Measurements from ENCODE around the gene LZTS3.
"Not testable (repeated sequence)": the region's sequence is repeated elsewhere in the genome, so short reads cannot be mapped to it uniquely, and the experiment has no call there.

LZTS3 gene

GRCh38 chr20:3172933-3173609 lies at the start of gene LZTS3:
TSS of gene LZTS3 (minus strand) at chr20:3173549. CDS start at chr20:3167163, 6,386 bp downstream.
- peak; percentile 92 for DNase-seq

DNA sequence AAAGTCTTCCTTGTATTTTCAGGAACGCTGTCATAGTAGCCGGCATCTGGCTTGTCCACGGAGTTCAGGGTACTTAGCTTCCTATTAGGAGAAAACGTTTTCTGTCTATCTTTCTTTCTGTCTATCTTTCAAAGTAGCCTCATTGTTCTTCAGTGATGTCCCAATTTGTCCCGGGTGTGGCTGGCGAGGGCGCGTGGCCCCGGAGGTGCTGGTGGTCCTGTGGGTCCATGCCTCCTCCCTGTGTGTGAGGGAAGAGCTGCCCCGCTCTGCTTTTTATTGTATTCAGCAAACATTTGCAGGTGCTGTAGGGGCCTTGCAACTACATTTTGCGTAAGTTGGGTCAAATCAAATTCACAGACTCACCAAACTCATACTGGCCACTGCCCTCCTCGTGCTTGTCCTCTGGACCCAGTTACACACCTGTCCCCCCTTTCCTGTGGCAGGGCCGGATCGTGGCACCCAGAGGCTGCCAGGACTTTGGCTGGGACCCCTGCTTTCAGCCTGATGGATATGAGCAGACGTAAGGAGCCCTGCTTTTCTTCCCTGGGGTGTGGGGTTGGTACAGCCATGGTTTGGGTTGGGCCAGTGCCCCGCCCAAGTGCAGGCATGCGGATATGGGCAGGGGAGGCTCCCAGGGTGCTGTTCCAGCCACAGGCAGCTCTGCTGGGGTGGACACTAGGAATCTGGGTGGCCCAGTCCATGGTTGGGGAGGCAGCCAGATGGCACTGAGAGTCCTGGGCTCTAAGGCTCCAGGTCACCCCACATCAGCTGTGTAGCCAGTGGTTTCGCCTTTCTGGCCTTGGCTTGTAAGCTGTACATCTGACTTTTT lies 48.3 kb upstream of the LZTS3 start:
- no peak for DNase-seq

DNA sequence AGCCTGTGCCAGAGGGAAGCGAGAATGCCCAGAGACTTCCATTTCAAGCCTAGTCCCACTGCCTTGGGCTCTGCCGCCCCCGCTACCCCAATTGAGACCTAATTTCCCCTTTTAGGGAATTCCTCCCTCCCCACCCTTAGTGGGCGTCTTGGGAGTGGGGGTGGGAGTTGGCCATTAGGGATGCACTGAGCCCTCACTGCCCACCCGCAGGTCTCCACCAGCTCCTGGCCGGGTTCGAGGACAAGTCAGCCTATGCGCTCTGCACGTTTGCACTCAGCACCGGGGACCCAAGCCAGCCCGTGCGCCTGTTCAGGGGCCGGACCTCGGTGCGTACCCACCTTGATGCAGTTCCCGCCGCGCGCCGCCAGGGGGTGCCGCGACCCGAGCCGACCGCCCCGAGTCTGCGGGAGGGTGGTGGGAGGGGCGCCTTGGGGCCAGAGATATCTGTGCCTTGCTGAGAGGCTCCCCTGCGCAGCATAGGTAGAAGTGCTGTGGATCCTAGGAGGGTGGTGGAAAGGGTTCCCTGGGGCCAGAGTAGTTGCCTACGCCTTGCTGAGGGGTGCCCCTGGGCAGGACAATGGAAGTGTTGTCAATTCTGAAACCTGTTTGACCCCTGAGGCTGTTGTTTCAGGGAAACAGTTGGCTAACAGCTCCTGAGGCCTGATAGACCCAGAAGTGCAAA lies 45.1 kb upstream of the LZTS3 start:
- peak; percentile 76 for DNase-seq

- not testable (repeated sequence) for DNase-seq
Measured at GRCh38 chr20:3215359-3215917, 42.1 kb upstream of the LZTS3 start.

DNA sequence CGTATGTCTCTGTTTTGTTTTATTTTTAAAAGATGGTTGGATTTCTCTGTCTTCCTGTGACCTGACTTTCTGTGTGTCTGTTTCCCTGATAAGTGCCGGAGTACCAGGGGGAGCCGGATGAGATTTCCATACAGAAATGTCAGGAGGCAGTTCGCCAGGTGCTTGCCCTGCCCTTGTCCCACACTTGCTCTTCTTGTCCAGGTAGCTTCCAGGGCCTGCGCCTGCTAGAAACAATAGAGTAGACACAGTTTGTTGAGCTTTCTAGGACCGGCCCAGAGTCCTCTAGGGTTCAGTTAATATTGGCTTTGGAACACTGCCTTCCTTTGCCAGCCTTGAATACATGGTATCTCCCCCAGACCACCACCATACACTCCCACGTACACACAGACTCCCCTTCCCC lies 39.9 kb upstream of the LZTS3 start:
- no peak for DNase-seq

DNA sequence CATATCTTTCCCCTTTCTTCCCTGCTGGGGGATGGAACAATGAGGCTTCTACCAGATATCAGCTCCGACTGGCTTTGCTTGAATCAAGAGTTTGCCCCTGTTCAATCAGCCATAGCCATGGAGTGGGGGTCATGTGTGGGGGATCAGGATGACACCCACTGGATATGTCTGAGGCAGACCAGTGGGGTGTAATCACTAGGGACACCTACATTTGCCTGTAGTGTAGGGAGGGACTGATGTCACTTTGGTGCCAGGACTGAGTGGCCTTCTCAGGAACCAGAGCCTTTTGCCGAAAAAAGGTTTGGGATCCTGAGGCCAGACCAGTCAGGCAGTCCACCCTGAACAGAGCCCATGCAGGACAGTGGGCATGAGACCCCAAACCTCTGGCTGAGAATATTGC lies 37.0 kb upstream of the LZTS3 start:
- DNase-seq: no peak

- DNase-seq: no peak
Measured at GRCh38 chr20:3209946-3210317, 36.6 kb upstream of the LZTS3 start.

- peak; percentile 71 for DNase-seq
Measured at GRCh38 chr20:3209257-3209945, 36.1 kb upstream of the LZTS3 start, which contains the start of gene ITPA. TSS of gene ITPA (plus strand) at chr20:3209498. CDS start at chr20:3209552, 54 bp downstream.

DNA sequence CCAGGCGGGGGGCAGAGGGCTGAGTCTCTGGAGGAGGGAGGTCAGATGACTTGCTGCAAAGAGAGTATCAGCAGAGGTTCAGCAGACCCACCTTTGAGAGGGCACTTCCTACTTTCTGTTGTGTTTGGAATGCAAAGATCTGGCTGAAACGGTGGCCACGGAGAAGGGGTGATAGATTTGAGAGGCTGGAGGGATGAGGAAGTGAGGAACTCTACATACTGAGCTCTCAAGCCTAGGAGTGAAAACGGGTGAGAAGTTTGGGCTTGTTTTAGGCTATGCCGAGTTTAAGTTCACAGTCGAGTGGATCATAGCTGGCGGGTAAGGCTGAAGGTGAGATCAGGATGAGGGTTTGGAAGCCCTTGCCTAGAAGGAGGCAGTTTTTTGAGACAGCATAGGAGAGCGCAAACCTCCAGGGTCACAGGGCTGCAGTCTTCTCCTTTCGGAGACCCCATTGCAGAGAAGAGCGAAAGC lies 35.5 kb upstream of the LZTS3 start:
- peak; percentile 1 for DNase-seq

- peak; percentile 93 for DNase-seq
Measured at GRCh38 chr20:3204124-3204794, 30.9 kb upstream of the LZTS3 start, which contains the start of gene DDRGK1. TSS of gene DDRGK1 (minus strand) at chr20:3204682. CDS start at chr20:3204627, 55 bp downstream.

DNA sequence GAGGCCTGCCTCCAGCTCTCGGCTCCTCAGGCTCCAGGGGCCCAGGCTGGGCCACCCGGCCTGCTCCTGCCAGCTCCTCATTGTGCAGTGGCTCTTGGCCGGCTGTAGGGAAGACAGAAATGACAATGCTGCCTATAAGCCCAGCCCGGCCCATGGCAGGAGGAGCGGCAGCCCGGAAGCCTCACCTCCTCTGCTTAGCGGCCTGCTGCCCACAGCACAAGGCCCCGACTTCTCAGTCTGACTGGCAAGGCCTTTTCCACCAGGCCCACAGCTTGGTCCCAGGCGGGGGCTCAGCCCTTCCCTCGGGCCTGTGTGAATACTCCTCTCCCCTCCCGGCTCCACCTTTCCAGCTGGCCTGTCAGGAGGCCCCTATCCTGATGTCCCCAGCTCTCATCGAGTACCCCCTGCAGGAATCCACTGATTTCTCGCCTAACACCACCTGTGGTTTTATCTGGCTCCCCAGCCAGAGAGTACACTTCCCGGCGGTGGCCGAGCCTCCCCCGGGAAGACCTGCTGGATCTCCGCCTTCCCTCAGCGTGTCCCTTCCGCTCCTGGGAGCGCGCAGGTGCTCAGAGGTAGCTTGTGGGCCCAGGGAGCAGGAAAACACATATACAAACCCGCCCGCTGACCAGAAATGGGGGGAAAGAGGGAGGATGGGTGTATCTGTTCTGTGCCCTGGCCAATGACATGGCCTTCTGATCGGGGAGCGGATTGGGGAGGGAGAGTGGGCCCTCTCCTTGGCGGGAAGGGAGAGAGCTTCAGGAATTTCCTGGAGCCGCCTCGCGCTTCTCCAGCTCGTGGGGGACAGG lies 30.2 kb upstream of the LZTS3 start:
- DNase-seq: peak; percentile 34

GRCh38 chr20:3202965-3203314 lies 29.6 kb upstream of the LZTS3 start:
- no peak for DNase-seq

DNA sequence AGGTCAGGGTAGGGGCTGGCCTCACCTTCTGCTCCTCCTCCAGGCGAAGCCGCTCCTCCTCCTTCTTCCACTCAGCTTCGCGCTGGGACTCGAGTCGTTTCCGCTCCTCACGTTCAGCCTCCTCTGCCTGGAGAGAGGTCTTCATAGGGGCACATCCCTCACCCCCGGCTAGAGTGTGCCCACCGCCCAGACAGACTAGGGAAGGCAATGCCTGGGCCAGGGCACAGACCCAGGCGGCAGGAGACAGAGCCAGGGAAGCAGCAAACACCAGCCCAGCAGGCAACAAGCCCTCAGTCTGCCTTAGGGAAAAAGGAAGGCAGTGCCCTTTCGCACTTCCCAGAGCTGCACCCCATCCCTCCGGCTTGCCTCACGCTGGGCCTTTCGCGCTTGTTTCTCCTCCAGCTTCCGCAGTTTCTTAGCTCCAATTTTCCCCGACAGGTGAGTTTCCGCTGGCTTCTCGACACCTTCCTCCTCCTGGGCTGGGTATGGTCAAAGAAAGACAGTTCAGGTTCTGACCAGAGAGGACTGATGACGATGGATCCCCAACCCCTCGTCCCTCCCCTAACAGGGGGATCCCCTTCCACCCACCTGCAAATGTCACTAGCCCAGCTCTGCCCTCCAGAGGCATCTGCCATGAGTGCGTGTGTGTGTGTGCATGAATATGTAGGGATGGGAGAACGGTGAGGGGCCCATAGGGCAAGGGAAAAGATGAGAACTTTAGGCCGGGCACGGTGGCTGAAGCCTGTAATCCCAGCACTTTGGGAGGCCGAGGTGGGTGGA lies 26.8 kb upstream of the LZTS3 start:
- DNase-seq: no peak

DNA sequence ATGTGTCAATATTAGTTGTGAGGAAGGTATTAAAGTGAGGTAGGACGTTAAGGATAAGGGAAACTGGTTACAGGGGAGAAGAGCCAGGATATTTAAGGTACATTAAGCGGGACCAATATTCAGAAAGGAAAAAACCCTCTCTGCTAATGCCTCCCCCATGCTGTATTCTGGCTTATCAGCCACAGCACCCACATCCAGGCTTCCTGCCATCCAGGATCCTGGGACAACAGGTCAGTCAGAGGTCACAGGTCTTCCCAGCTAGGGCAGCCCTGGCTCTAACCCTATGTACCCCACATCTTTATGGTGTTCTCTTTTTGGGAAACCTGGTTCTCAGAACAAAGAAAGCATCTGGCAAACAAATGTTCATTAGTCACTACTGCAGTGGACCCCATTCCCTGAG lies 25.9 kb upstream of the LZTS3 start:
- no peak for DNase-seq

- DNase-seq: no peak
Measured at GRCh38 chr20:3195590-3196237, 22.4 kb upstream of the LZTS3 start.

- no peak for DNase-seq
Measured at GRCh38 chr20:3194617-3195280, 21.4 kb upstream of the LZTS3 start.

DNA sequence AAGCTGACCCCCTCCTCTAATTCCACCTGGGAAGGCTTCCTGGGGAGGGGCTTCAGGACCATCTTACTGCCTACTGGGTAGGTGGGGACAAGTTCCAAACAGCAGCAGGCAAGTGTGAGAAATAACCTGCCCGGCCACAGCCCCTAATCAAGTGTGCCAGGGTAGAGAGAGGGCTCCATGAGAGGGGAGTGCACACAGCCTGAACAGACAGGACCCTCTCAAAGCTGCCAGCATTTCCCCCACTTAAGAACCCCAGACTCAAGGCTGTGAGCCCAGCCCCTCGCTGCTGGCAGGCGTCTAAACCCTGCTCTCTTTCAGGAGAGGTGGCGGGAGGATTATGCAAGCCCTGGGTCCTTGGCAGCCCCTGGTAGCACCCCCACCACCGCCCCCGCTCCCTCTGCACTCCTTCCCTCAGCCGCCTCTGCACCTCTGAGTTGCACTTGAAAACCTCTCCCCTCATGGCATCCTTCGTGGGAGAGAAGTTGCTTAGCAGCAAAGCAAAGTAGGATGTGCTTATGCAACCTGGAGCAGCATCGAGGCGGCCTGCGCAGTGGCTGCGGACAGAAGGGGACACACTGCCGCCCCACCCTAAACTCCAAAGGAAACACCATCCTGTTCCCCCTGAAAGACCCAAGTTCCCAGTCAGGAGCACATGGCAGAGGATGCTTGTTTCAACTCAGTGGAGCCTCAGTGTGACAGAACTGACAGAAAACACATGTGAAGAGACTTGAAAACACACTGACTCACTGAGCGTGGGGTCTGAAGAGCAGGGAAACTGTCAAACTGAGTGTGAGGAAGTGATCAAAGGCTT lies 20.7 kb upstream of the LZTS3 start:
- DNase-seq: no peak
